OCI-LY7 (cell line): ENCODE data around the gene PPIG. TPM values are rescaled to one million over a fixed set of nuclear protein-coding genes. Genes with fewer than 3 reads are reported as not detected.
"Not testable (repeated sequence)": the region's sequence is repeated elsewhere in the genome, so short reads cannot be mapped to it uniquely, and the experiment has no call there.

Experiments
- BruUV-seq: library from RNA; stranded (reverse); fragments of 400-500 nt; replicated peaks from 2 replicates; lab custom pipeline; 2021; lab: Mats Ljungman, UMichigan
- CTCF ChIA-PET: fragments of 300-600 bp; sonication (Branson Sonifier 250); formaldehyde crosslinking; loops from one replicate; lab custom pipeline; 2022; ENCODE audit warnings: antibody characterized with exemption; ENCODE audit not compliant: unreplicated experiment; lab: Charles Lee
- POLR2A ChIA-PET: fragments of 300-600 bp; sonication (Branson Sonifier 250); formaldehyde crosslinking; loops from one replicate; lab custom pipeline; 2022; ENCODE audit warnings: antibody characterized with exemption; lab: Charles Lee
- DNase-seq: peaks from one replicate; pipeline ENCODE4 v3.0.0-alpha.2; 2015; ENCODE audit warnings: low spot score
- H2AFZ ChIP-seq: fragments of 200-600 bp; sonication (generic), shearing (Covaris generic); 2 replicates; pipeline ENCODE4 v1.6.1; 2014; ENCODE audit warnings: mild to moderate bottlenecking, antibody characterized with exemption, low read length, moderate library complexity
- H3K27ac ChIP-seq: fragments of 200-600 bp; sonication (generic); 2 replicates; pipeline ENCODE4 v1.5.1; 2014; ENCODE audit warnings: mixed run types, low read depth, mild to moderate bottlenecking, moderate library complexity, low read length, inconsistent platforms; ENCODE audit not compliant: poor library complexity, severe bottlenecking
- H3K36me3 ChIP-seq: fragments of 200-600 bp; sonication (generic); 2 replicates; pipeline ENCODE4 v1.6.1; 2014; ENCODE audit warnings: mild to moderate bottlenecking, antibody characterized with exemption, low read length, moderate library complexity, mixed read lengths; ENCODE audit not compliant: insufficient read depth
- H3K4me1 ChIP-seq: fragments of 200-600 bp; sonication (generic); 2 replicates; pipeline ENCODE4 v1.5.1; 2014; ENCODE audit warnings: mild to moderate bottlenecking, low read length; ENCODE audit not compliant: insufficient read depth, poor library complexity, severe bottlenecking
- H3K4me2 ChIP-seq: fragments of 200-600 bp; sonication (generic); 2 replicates; pipeline ENCODE4 v1.6.1; 2014; ENCODE audit warnings: mild to moderate bottlenecking, low read length
- H3K4me3 ChIP-seq: fragments of 200-600 bp; sonication (generic); 2 replicates; pipeline ENCODE4 v1.5.1; 2014; ENCODE audit warnings: mild to moderate bottlenecking, low read depth, low read length; ENCODE audit not compliant: poor library complexity, severe bottlenecking
- H3K79me2 ChIP-seq: fragments of 200-600 bp; sonication (generic); 2 replicates; pipeline ENCODE4 v1.6.1; 2016; ENCODE audit warnings: low read depth, mild to moderate bottlenecking, low read length, moderate library complexity, mixed read lengths; ENCODE audit not compliant: insufficient read depth
- H3K9me2 ChIP-seq: fragments of 200-600 bp; sonication (generic); 2 replicates; pipeline ENCODE4 v1.6.1; 2016; ENCODE audit warnings: mild to moderate bottlenecking, low read length, mixed read lengths; ENCODE audit not compliant: insufficient read depth
- H3K9me3 ChIP-seq: fragments of 200-600 bp; sonication (generic); 2 replicates; pipeline ENCODE4 v1.6.1; 2014; ENCODE audit warnings: mild to moderate bottlenecking, mixed run types, low read length, mixed read lengths
- H4K20me1 ChIP-seq: fragments of 200-600 bp; sonication (generic); 2 replicates; pipeline ENCODE4 v1.6.1; 2014; ENCODE audit warnings: mild to moderate bottlenecking, antibody characterized with exemption, low read length, moderate library complexity, mixed read lengths; ENCODE audit not compliant: insufficient read depth
- CTCF ChIP-seq: fragments of 200-600 bp; sonication (generic); conservative IDR thresholded peaks from 2 replicates; pipeline ENCODE4 v1.5.1; 2014; ENCODE audit warnings: mild to moderate bottlenecking, antibody characterized with exemption, low read length, moderate library complexity, mixed read lengths
- EZH2phosphoT487 ChIP-seq: fragments of 200-600 bp; sonication (generic); IDR thresholded peaks from 2 replicates; pipeline ENCODE4 v1.6.1; 2018; ENCODE audit warnings: low read depth, borderline replicate concordance, mild to moderate bottlenecking, mixed run types, antibody characterized with exemption, low read length, moderate library complexity, mixed read lengths
- intact Hi-C: fragments of 100-400 bp; cut with micrococcal nuclease; formaldehyde crosslinking; loops from one replicate; pipeline ENCODE4 v1.10.0; 2022; ENCODE audit not compliant: unreplicated experiment
- total RNA-seq, 2 experiments: library from RNA; depleted of rRNA in 1 of 2; stranded (reverse); fragments of >200 nt in 1 of 2; shearing (Covaris generic) in 1 of 2; gene quantifications; 2 replicates each; pipeline ENCODE4 v1.2.3, GENCODE V29; 2014 to 2022

Gene PPIG
- total RNA-seq, 2 experiments from 2014 or later, result 33.5 to 65.7 TPM

GRCh38 chr2:169562519-169562918 lies 21.6 kb upstream of the PPIG start:
- Histone ChIP-seq H3K36me3 (peaks cover 73% of the 10 kb centered on the region), H3K9me2 (no peaks in the 10 kb centered on the region), H3K4me1 (no peaks in the 10 kb centered on the region), H4K20me1 (no peaks in the 10 kb centered on the region), H2AFZ (no peak overlapping the region), H3K27ac (no peak overlapping the region), H3K79me2 (peaks cover 5% of the 10 kb centered on the region; the same call in 1 of the 2 replicates), H3K9me3 (no peaks in the 10 kb centered on the region), H3K4me2 (no peak overlapping the region), H3K4me3 (no peak overlapping the region)
- no peak for DNase-seq
- TF ChIP-seq CTCF, result no peak
- TF ChIP-seq EZH2phosphoT487, result no peak
- CTCF ChIA-PET, result interaction anchor here (1.0 kb wide), 1 partner anchor 35 kb away, joined by 3 read pairs; no protein-coding TSS in a partner anchor
- POLR2A ChIA-PET, result interaction anchor here (0.8 kb wide), 1 partner anchor 75 kb away, joined by 3 read pairs; no protein-coding TSS in a partner anchor
- no TSS peak for BruUV-seq
- intact Hi-C loops, result no loop called here

GRCh38 chr2:169565686-169566085 lies 18.5 kb upstream of the PPIG start:
- no peak for TF ChIP-seq CTCF
- TF ChIP-seq EZH2phosphoT487, result no peak
- Histone ChIP-seq H3K36me3 (peaks cover 72% of the 10 kb centered on the region), H3K9me3 (no peaks in the 10 kb centered on the region), H3K9me2 (no peaks in the 10 kb centered on the region), H2AFZ (no peak overlapping the region), H3K27ac (no peak overlapping the region), H4K20me1 (no peaks in the 10 kb centered on the region), H3K4me1 (peaks cover 7% of the 10 kb centered on the region), H3K4me2 (no peak overlapping the region), H3K79me2 (peaks cover 25% of the 10 kb centered on the region; the same call in 1 of the 2 replicates), H3K4me3 (no peak overlapping the region)
- ChIA-PET POLR2A (interaction anchor here (0.7 to 1.2 kb wide), 2 partner anchors 47 to 287 kb away, joined by 3 to 4 read pairs; no protein-coding TSS in a partner anchor), CTCF (no interaction called here)
- no peak for DNase-seq
- intact Hi-C loops, result no loop called here
- BruUV-seq, result no TSS peak

GRCh38 chr2:169569948-169570347 lies 14.2 kb upstream of the PPIG start:
- H3K36me3 ChIP-seq, result peaks cover 52% of the 10 kb centered on the region
- CTCF ChIA-PET, result no interaction called here
- H2AFZ ChIP-seq, result no peak overlapping the region
- H3K9me2 ChIP-seq, result no peaks in the 10 kb centered on the region
- intact Hi-C loops, result no loop called here
- POLR2A ChIA-PET, result no interaction called here
- no peak overlapping the region for H3K4me3 ChIP-seq
- no peak for DNase-seq
- TF ChIP-seq EZH2phosphoT487 (no peak), CTCF (no peak)
- H3K79me2 ChIP-seq, result peaks cover 53% of the 10 kb centered on the region
- H3K27ac ChIP-seq, result no peak overlapping the region
- H4K20me1 ChIP-seq, result peaks cover 5% of the 10 kb centered on the region; the same call in 1 of the 2 replicates
- no peaks in the 10 kb centered on the region for H3K9me3 ChIP-seq
- BruUV-seq, result no TSS peak
- peak overlapping the region; percentile 48 for H3K4me2 ChIP-seq
- H3K4me1 ChIP-seq, result peaks cover 19% of the 10 kb centered on the region

GRCh38 chr2:169570752-169571151 lies 13.4 kb upstream of the PPIG start:
- CTCF ChIA-PET, intact Hi-C loops, POLR2A ChIA-PET, H3K9me3 ChIP-seq, H2AFZ ChIP-seq, H3K27ac ChIP-seq, DNase-seq, BruUV-seq, H3K9me2 ChIP-seq, H4K20me1 ChIP-seq, H3K4me3 ChIP-seq: not testable (repeated sequence)
- Histone ChIP-seq H3K79me2 (peaks cover 53% of the 10 kb centered on the region), H3K36me3 (peaks cover 47% of the 10 kb centered on the region), H3K4me1 (peaks cover 19% of the 10 kb centered on the region), H3K4me2 (0 out of 2 replicates have a peak overlapping the region, but pooled peaks have one; percentile 24)
